ENCODE measurements around the gene C1QTNF7. TPM values are rescaled to one million over a fixed set of nuclear protein-coding genes. Genes with fewer than 3 reads are reported as not detected.

The C1QTNF7 gene
- polyA plus RNA-seq, 1 experiment, result 0.06 TPM

- POLR2A ChIA-PET, result no interaction called here
- H3K36me3 ChIP-seq (ENCODE audit: control insufficient read depth, insufficient read depth, low read length), result no peaks in the 10 kb centered on the region
- CTCF ChIA-PET, result interaction anchor here (1.0 to 1.7 kb wide), 6 partner anchors 16 to 221 kb away, joined by 3 to 7 read pairs (median 4); no protein-coding TSS in a partner anchor
- no peak for TF ChIP-seq CTCF (IDR thresholded peaks at IDR 0.05; ENCODE audit: insufficient read depth, low read depth, low read length)
- no peaks in the 10 kb centered on the region for H3K27me3 ChIP-seq (ENCODE audit: control insufficient read depth, insufficient read depth, low read length)
- H3K4me3 ChIP-seq (ENCODE audit: low read depth, low read length), result no peak overlapping the region
- peak; percentile 74 for DNase-seq (ENCODE audit: low read depth)
These were observed 24.3 kb downstream of the C1QTNF7 start for GRCh38 chr4:15451866-15452765.

GRCh38 chr4:15455290-15455689 is 27.5 kb downstream of the C1QTNF7 start:
- no peak for DNase-seq (ENCODE audit: low read depth)

GRCh38 chr4:15457406-15458201 is 29.8 kb downstream of the C1QTNF7 start:
- POLR2A ChIA-PET, result interaction anchor here (0.6 kb wide), 1 partner anchor 225 kb away, joined by 5 read pairs; no protein-coding TSS in a partner anchor
- CTCF ChIA-PET, result interaction anchor here (0.6 to 7.0 kb wide), 32 partner anchors 8 to 1815 kb away, joined by 3 to 59 read pairs (median 4); partner anchors contain the start of gene CC2D2A

More at GRCh38 chr4:15455290-15455689, 27.5 kb downstream of the C1QTNF7 start:
- TF ChIP-seq CTCF (IDR thresholded peaks at IDR 0.05; ENCODE audit: insufficient read depth, low read depth, low read length), result no peak
- no peaks in the 10 kb centered on the region for H3K36me3 ChIP-seq (ENCODE audit: control insufficient read depth, insufficient read depth, low read length)
- CTCF ChIA-PET, result interaction anchor here (1.1 to 7.0 kb wide), 4 partner anchors 119 to 228 kb away, joined by 3 to 59 read pairs (median 32); no protein-coding TSS in a partner anchor
- H3K4me3 ChIP-seq (ENCODE audit: low read depth, low read length), result no peak overlapping the region
- peaks cover 2% of the 10 kb centered on the region; the same call in 1 of the 2 replicates for H3K27me3 ChIP-seq (ENCODE audit: control insufficient read depth, insufficient read depth, low read length)
- POLR2A ChIA-PET, result no interaction called here

GRCh38 chr4:15458616-15459015 is 30.8 kb downstream of the C1QTNF7 start:
- no peak for TF ChIP-seq CTCF (IDR thresholded peaks at IDR 0.05; ENCODE audit: insufficient read depth, low read depth, low read length)
- ChIA-PET CTCF (interaction anchor here (0.6 to 7.0 kb wide), 15 partner anchors 12 to 275 kb away, joined by 3 to 59 read pairs (median 9); partner anchors contain the start of gene CC2D2A), POLR2A (no interaction called here)
- no peak overlapping the region for H3K4me3 ChIP-seq (ENCODE audit: low read depth, low read length)
- peaks cover 7% of the 10 kb centered on the region; the same call in 1 of the 2 replicates for H3K27me3 ChIP-seq (ENCODE audit: control insufficient read depth, insufficient read depth, low read length)
- H3K36me3 ChIP-seq (ENCODE audit: control insufficient read depth, insufficient read depth, low read length), result no peaks in the 10 kb centered on the region
- DNase-seq (ENCODE audit: low read depth), result no peak

More at GRCh38 chr4:15457406-15458201, 29.8 kb downstream of the C1QTNF7 start:
- peaks cover 7% of the 10 kb centered on the region; the same call in 1 of the 2 replicates for H3K27me3 ChIP-seq (ENCODE audit: control insufficient read depth, insufficient read depth, low read length)
- TF ChIP-seq CTCF (IDR thresholded peaks at IDR 0.05; ENCODE audit: insufficient read depth, low read depth, low read length), result peak; percentile 66
- H3K4me3 ChIP-seq (ENCODE audit: low read depth, low read length), result no peak overlapping the region
- DNase-seq (ENCODE audit: low read depth), result no peak
- H3K36me3 ChIP-seq (ENCODE audit: control insufficient read depth, insufficient read depth, low read length), result no peaks in the 10 kb centered on the region
